Measurements from ENCODE around the gene MYH15.

DNA sequence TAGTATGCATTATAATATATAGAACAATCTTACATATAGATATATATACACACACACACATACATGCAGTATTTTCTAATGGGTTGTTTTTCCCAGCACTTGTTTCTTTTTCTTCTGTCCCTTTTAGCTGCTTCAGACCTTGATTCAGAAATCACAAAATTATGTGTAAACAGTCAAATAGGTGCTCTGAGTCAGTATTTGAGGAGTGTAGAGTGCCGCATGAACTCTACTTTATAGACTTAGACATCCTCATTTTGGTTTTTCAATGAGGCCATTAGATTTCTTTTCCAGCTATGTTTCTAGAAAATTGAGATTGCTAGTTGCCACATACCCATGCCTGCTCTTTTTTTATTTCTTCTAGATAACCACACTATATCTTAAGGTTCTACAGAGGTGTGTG lies 155.8 kb downstream of the MYH15 start:
- TF ChIP-seq, protein P1, sequence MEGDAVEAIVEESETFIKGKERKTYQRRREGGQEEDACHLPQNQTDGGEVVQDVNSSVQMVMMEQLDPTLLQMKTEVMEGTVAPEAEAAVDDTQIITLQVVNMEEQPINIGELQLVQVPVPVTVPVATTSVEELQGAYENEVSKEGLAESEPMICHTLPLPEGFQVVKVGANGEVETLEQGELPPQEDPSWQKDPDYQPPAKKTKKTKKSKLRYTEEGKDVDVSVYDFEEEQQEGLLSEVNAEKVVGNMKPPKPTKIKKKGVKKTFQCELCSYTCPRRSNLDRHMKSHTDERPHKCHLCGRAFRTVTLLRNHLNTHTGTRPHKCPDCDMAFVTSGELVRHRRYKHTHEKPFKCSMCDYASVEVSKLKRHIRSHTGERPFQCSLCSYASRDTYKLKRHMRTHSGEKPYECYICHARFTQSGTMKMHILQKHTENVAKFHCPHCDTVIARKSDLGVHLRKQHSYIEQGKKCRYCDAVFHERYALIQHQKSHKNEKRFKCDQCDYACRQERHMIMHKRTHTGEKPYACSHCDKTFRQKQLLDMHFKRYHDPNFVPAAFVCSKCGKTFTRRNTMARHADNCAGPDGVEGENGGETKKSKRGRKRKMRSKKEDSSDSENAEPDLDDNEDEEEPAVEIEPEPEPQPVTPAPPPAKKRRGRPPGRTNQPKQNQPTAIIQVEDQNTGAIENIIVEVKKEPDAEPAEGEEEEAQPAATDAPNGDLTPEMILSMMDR (IDR thresholded peaks at IDR 0.05; ENCODE audit: poor library complexity, severe bottlenecking): no peak
- no peak for TF ChIP-seq EP300 (conservative IDR thresholded peaks at IDR 0.05; ENCODE audit: poor library complexity, severe bottlenecking)
- no peak for TF ChIP-seq POLR2AphosphoS5 (IDR thresholded peaks at IDR 0.05)
